ENCODE data around the gene NFKBIE. TPM values are rescaled to one million over a fixed set of nuclear protein-coding genes. Genes with fewer than 3 reads are reported as not detected.

Gene NFKBIE
- total and polyA plus RNA-seq, 9 of the 15 experiments (the other 6 are each of a cell fraction or from before 2014, with no cell fraction given), result 2.1 to 16.4 (median 11.7) TPM

DNA sequence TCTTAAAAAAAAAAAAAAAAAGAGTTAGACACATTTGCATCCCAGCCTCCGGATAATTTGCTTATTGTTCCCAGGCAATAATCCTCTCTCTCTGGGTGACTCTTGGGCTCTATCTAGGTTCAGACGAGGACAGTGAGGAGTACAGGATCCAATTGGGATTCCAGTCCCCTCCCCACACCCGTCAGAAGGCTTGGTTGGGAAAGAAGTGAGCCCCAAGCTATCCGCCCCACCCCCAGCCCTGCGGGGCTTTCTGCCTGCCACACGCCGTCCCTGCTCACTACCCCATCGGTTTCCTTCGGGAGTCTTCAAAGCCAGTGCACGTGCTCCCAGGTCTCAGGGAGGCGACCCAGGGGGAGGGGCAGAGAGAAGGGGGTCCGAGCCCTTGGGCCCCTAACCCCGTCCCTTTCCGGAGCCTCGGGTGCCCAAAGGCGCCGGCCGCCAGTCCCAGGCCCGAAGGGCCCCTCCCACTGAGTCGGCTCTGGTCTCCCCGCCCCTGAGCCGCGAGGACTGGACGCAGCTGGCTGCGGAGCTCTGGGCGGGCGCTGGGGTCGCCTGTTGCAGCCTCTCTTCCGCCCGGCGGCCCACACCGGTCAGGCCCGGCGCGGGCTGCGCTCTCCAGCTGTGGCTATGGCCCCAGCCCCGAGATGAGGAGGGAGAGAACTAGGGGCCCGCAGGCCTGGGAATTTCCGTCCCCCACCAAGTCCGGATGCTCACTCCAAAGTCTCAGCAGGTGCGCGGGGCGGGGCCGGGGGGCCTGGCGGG lies 46.1 kb downstream of the NFKBIE start (continued):
- TF ChIP-seq KAT2B (IDR thresholded peaks at IDR 0.05; ENCODE audit: low read depth, low read length) (peak; percentile 66), CCAR2 (IDR thresholded peaks at IDR 0.05; ENCODE audit: low read depth, low read length) (no peak), ZNF217 (CRISPR knock-in tag; IDR thresholded peaks at IDR 0.05) (no peak), ZNF41 (CRISPR knock-in tag; conservative IDR thresholded peaks at IDR 0.05) (no peak), SMAD1 (IDR thresholded peaks at IDR 0.05; ENCODE audit: low read depth, low read length, partially characterized antibody) (no peak), KDM4B (IDR thresholded peaks at IDR 0.05; ENCODE audit: borderline replicate concordance in 2 of 2, low read depth in 1 of 2) (peak in 1 of 2 experiments; percentile 43; a peak in 1 of 4 replicates), KAT7 (CRISPR knock-in tag; IDR thresholded peaks at IDR 0.05; ENCODE audit: borderline replicate concordance) (peak; percentile 39; the same call in 1 of the 2 replicates), ZFPM2 (CRISPR knock-in tag; IDR thresholded peaks at IDR 0.05) (no peak), BCOR (IDR thresholded peaks at IDR 0.05) (peak; percentile 40; the same call in 1 of the 2 replicates)
- TF ChIP-seq, protein P1, sequence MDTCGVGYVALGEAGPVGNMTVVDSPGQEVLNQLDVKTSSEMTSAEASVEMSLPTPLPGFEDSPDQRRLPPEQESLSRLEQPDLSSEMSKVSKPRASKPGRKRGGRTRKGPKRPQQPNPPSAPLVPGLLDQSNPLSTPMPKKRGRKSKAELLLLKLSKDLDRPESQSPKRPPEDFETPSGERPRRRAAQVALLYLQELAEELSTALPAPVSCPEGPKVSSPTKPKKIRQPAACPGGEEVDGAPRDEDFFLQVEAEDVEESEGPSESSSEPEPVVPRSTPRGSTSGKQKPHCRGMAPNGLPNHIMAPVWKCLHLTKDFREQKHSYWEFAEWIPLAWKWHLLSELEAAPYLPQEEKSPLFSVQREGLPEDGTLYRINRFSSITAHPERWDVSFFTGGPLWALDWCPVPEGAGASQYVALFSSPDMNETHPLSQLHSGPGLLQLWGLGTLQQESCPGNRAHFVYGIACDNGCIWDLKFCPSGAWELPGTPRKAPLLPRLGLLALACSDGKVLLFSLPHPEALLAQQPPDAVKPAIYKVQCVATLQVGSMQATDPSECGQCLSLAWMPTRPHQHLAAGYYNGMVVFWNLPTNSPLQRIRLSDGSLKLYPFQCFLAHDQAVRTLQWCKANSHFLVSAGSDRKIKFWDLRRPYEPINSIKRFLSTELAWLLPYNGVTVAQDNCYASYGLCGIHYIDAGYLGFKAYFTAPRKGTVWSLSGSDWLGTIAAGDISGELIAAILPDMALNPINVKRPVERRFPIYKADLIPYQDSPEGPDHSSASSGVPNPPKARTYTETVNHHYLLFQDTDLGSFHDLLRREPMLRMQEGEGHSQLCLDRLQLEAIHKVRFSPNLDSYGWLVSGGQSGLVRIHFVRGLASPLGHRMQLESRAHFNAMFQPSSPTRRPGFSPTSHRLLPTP (IDR thresholded peaks at IDR 0.05; ENCODE audit: borderline replicate concordance, extremely low read depth, insufficient read length), result no peak
- TF ChIP-seq, protein P2, sequence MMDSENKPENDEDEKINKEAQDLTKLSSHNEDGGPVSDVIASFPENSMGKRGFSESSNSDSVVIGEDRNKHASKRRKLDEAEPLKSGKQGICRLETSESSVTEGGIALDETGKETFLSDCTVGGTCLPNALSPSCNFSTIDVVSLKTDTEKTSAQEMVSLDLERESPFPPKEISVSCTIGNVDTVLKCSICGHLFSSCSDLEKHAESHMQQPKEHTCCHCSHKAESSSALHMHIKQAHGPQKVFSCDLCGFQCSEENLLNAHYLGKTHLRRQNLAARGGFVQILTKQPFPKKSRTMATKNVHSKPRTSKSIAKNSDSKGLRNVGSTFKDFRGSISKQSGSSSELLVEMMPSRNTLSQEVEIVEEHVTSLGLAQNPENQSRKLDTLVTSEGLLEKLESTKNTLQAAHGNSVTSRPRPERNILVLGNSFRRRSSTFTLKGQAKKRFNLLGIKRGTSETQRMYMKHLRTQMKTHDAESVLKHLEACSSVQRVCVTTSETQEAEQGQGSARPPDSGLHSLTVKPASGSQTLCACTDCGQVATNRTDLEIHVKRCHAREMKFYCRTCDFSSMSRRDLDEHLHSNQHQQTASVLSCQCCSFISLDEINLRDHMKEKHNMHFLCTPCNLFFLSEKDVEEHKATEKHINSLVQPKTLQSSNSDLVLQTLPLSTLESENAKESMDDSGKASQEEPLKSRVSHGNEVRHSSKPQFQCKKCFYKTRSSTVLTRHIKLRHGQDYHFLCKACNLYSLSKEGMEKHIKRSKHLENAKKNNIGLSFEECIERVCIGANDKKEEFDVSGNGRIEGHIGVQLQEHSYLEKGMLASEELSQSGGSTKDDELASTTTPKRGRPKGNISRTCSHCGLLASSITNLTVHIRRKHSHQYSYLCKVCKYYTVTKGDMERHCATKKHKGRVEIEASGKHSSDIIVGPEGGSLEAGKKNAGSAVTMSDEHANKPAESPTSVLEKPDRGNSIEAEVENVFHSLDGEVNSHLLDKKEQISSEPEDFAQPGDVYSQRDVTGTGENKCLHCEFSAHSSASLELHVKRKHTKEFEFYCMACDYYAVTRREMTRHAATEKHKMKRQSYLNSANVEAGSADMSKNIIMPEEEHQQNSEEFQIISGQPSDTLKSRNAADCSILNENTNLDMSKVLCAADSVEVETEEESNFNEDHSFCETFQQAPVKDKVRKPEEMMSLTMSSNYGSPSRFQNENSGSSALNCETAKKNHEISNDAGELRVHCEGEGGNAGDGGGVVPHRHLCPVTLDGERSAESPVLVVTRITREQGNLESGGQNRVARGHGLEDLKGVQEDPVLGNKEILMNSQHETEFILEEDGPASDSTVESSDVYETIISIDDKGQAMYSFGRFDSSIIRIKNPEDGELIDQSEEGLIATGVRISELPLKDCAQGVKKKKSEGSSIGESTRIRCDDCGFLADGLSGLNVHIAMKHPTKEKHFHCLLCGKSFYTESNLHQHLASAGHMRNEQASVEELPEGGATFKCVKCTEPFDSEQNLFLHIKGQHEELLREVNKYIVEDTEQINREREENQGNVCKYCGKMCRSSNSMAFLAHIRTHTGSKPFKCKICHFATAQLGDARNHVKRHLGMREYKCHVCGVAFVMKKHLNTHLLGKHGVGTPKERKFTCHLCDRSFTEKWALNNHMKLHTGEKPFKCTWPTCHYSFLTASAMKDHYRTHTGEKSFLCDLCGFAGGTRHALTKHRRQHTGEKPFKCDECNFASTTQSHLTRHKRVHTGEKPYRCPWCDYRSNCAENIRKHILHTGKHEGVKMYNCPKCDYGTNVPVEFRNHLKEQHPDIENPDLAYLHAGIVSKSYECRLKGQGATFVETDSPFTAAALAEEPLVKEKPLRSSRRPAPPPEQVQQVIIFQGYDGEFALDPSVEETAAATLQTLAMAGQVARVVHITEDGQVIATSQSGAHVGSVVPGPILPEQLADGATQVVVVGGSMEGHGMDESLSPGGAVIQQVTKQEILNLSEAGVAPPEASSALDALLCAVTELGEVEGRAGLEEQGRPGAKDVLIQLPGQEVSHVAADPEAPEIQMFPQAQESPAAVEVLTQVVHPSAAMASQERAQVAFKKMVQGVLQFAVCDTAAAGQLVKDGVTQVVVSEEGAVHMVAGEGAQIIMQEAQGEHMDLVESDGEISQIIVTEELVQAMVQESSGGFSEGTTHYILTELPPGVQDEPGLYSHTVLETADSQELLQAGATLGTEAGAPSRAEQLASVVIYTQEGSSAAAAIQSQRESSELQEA (IDR thresholded peaks at IDR 0.05; ENCODE audit: low read depth), result no peak
- TF ChIP-seq, protein P3, sequence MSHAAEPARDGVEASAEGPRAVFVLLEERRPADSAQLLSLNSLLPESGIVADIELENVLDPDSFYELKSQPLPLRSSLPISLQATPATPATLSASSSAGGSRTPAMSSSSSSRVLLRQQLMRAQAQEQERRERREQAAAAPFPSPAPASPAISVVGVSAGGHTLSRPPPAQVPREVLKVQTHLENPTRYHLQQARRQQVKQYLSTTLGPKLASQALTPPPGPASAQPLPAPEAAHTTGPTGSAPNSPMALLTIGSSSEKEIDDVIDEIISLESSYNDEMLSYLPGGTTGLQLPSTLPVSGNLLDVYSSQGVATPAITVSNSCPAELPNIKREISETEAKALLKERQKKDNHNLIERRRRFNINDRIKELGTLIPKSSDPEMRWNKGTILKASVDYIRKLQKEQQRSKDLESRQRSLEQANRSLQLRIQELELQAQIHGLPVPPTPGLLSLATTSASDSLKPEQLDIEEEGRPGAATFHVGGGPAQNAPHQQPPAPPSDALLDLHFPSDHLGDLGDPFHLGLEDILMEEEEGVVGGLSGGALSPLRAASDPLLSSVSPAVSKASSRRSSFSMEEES (CRISPR knock-in tag; IDR thresholded peaks at IDR 0.05), result no peak
- TF ChIP-seq, protein P4, sequence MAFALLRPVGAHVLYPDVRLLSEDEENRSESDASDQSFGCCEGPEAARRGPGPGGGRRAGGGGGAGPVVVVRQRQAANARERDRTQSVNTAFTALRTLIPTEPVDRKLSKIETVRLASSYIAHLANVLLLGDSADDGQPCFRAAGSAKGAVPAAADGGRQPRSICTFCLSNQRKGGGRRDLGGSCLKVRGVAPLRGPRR (CRISPR knock-in tag; IDR thresholded peaks at IDR 0.05), result 0 out of 2 replicates have a peak, but pooled peaks have one; percentile 3
